Gastrocnemius medialis (tissue), 4 donors: Measurements from ENCODE around the gene AJUBA. TPM values are rescaled to one million over a fixed set of nuclear protein-coding genes. Genes with fewer than 3 reads are reported as not detected.

ENCODE experiments used
- ATAC-seq, 2 donors: fragments of 150-250 bp; one replicate each; pipeline ENCODE4 v1.9.1; 2016
- DNase-seq, 2 donors: peaks; one replicate each; pipeline ENCODE4 v3.0.0-alpha.2; 2019
- H3K27ac ChIP-seq, 4 donors: fragments of 200-600 bp; sonication (generic); 1 replicate in 1 of 4; 2 replicates in 3 of 4; pipeline ENCODE4 v1.5.1; 2016 to 2018; ENCODE audit warnings: mild to moderate bottlenecking in 2 of 4, moderate library complexity in 1 of 4
- H3K27me3 ChIP-seq, 3 donors: fragments of 200-600 bp; sonication (generic) in 2 of 3; 1 replicate in 1 of 3; 2 replicates in 2 of 3; pipeline versions ENCODE4 v1.5.1 to v1.6.0; 2016 to 2019; ENCODE audit warnings: mild to moderate bottlenecking in 1 of 3, moderate library complexity in 1 of 3
- H3K36me3 ChIP-seq, 2 donors: fragments of 200-600 bp; sonication (generic) in 1 of 2; one replicate each; pipeline ENCODE4 v1.5.1; 2017 to 2018
- H3K4me1 ChIP-seq, 2 donors: fragments of 200-600 bp; sonication (generic) in 1 of 2; one replicate each; pipeline ENCODE4 v1.5.1; 2016 to 2017; ENCODE audit warnings: mild to moderate bottlenecking in 2 of 2
- H3K4me3 ChIP-seq, 4 donors: fragments of 200-600 bp; sonication (generic) in 3 of 4; 1 replicate in 1 of 4; 2 replicates in 3 of 4; pipeline ENCODE4 v1.5.1; 2016 to 2019; ENCODE audit warnings: mild to moderate bottlenecking in 2 of 4
- H3K9me3 ChIP-seq, 3 donors: fragments of 200-600 bp; sonication (generic) in 2 of 3; 1 replicate in 1 of 3; 2 replicates in 2 of 3; pipeline ENCODE4 v1.5.1; 2016 to 2019
- POLR2A ChIP-seq, 2 donors: fragments of 450-650 bp; IDR thresholded peaks; one replicate each; pipeline ENCODE4 v1.6.1; 2017; ENCODE audit warnings: antibody characterized with exemption in 2 of 2, mild to moderate bottlenecking in 2 of 2, moderate library complexity in 2 of 2
- in situ Hi-C, 4 donors: fragments of 200-750 bp; cut with MboI; loops; one replicate each; pipeline versions ENCODE4 v1.15.0 to v1.8.0; 2017; ENCODE audit warnings: low sequenced_read_pairs in 4 of 4
- intact Hi-C: fragments of 100-400 bp; cut with DNase I; formaldehyde crosslinking; loops from one replicate; pipeline ENCODE4 v1.15.1; 2023; ENCODE audit warnings: low total_unique reads
- total RNA-seq, 4 donors: library from RNA; depleted of rRNA; stranded (reverse); fragments of >200 nt; gene quantifications; one replicate each; pipeline versions ENCODE4 v1.1.0 to v1.2.3, GENCODE V29; 2016

Gene AJUBA
- total RNA-seq, 4 donors from 2014 or later = 0.46 to 5.0 (median 1.9) TPM

DNA sequence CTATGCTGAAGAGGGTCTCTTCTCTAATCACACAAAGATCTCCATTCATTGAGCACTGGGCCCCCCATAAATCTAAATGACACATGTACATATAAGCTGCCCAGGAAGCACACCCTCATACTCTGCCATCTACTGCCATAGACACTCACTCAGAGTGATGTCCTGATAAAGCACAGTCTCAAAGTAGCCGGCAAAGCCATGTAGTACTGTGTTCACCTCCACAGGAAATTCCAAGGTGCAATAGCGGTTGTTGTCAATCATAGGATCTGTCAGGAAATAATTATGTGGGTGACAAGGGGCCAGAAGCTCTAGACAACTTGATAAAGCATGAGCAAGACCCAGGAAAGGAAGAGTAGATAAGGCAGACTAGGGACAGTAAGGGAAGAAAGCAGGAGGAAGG lies 60.1 kb downstream of the AJUBA start:
- in situ Hi-C loops = no loop called here
- no peak overlapping the region for H3K27ac ChIP-seq
- H3K36me3 ChIP-seq = peaks cover 3 to 66% of the 10 kb centered on the region in 2 donors
- H3K4me1 ChIP-seq = peaks cover 6 to 10% of the 10 kb centered on the region in 2 donors
- DNase-seq (no peak), ATAC-seq (no peak)
- no peak for TF ChIP-seq POLR2A (IDR thresholded peaks at IDR 0.05)
- intact Hi-C loops = loop anchor here (10.0 kb wide), 2 partner anchors 363 to 633 kb away; partner anchors contain the start of genes HOMEZ, THTPA and ZFHX2
- H3K4me3 ChIP-seq = no peak overlapping the region
- no peaks in the 10 kb centered on the region for H3K9me3 ChIP-seq
- H3K27me3 ChIP-seq = no peaks in the 10 kb centered on the region

Other genes with a start within 250 kb of the AJUBA start
- 100 to 1,000 TPM in 3 of 4 donors, 10 to 100 TPM in 1; 83.5 to 135 (median 114) TPM for gene OXA1L, start 215.9 kb downstream of the AJUBA start, total RNA-seq
- gene SLC7A7, start 167.1 kb downstream of the AJUBA start, total RNA-seq = 1 to 10 TPM in 3 of 4 donors, under 1 TPM in 1; 0.68 to 5.3 (median 2.2) TPM
- gene MRPL52, start 152.7 kb downstream of the AJUBA start, total RNA-seq = 100 to 1,000 TPM in 1 of 4 donors, 10 to 100 TPM in 3; 48.5 to 153 (median 89.0) TPM
- 10 to 100 TPM; 14.9 to 29.7 (median 20.8) TPM for gene MMP14, start 146.0 kb downstream of the AJUBA start, total RNA-seq
- gene LRP10, start 110.8 kb downstream of the AJUBA start, total RNA-seq = 100 to 1,000 TPM in 1 of 4 donors, 10 to 100 TPM in 3; 31.1 to 109 (median 60.1) TPM
- 1 to 10 TPM in 1 of 4 donors, not detected in 3; 1.1 TPM for gene REM2, start 99.3 kb downstream of the AJUBA start, total RNA-seq
- 10 to 100 TPM; 37.7 to 83.3 (median 62.1) TPM for gene RBM23, start 63.4 kb downstream of the AJUBA start, total RNA-seq
- 10 to 100 TPM; 67.2 to 83.2 (median 78.6) TPM for gene PRMT5, start 53.2 kb downstream of the AJUBA start, total RNA-seq
- gene HAUS4, start 25.5 kb downstream of the AJUBA start, total RNA-seq = 10 to 100 TPM; 12.9 to 34.6 (median 17.1) TPM
- gene C14orf93, start 27.6 kb upstream of the AJUBA start, total RNA-seq = 10 to 100 TPM in 1 of 4 donors, 1 to 10 TPM in 3; 3.7 to 16.2 (median 6.7) TPM
- 100 to 1,000 TPM; 304 to 543 (median 486) TPM for gene PSMB5, start 52.3 kb upstream of the AJUBA start, total RNA-seq
- not detected for gene PSMB11, start 59.7 kb upstream of the AJUBA start, total RNA-seq
- gene CDH24, start 75.0 kb upstream of the AJUBA start, total RNA-seq = 1 to 10 TPM in 1 of 4 donors, under 1 TPM in 3; 0.36 to 1.7 (median 0.58) TPM
- 10 to 100 TPM; 61.9 to 74.8 (median 70.6) TPM for gene ACIN1, start 112.6 kb upstream of the AJUBA start, total RNA-seq
- gene C14orf119, start 113.0 kb upstream of the AJUBA start, total RNA-seq = 10 to 100 TPM in 3 of 4 donors, 1 to 10 TPM in 1; 9.5 to 28.8 (median 13.8) TPM
- not detected for gene CIROP, start 122.4 kb upstream of the AJUBA start, total RNA-seq
- gene CEBPE, start 136.7 kb upstream of the AJUBA start, total RNA-seq = not detected
- gene SLC7A8, start 201.1 kb upstream of the AJUBA start, total RNA-seq = 100 to 1,000 TPM in 1 of 4 donors, 10 to 100 TPM in 3; 34.5 to 199 (median 63.7) TPM